ENCODE data around the gene UGT8. TPM values are rescaled to one million over a fixed set of nuclear protein-coding genes. Genes with fewer than 3 reads are reported as not detected.
"Not testable (repeated sequence)": the region's sequence is repeated elsewhere in the genome, so short reads cannot be mapped to it uniquely, and the experiment has no call there.

UGT8 gene
- total RNA-seq, 6 donors from 2014 or later, result 0.67 to 2.0 (median 1.5) TPM

GRCh38 chr4:114659386-114660008, 60.9 kb downstream of the UGT8 start:
- no peak overlapping the region for H3K27ac ChIP-seq
- H3K36me3 ChIP-seq, result no peaks in the 10 kb centered on the region
- peak; percentile 70 to 77 for ATAC-seq (ENCODE audit: low FRiP score in 2 of 2)
- H3K9me3 ChIP-seq, result no peaks in the 10 kb centered on the region
- DNase-seq, result peak in 1 of 2 donors; percentile 44
- no peak overlapping the region for H3K4me3 ChIP-seq
- no peaks in the 10 kb centered on the region for H3K27me3 ChIP-seq
- TF ChIP-seq EP300 (IDR thresholded peaks at IDR 0.05), result no peak
- TF ChIP-seq CTCF (IDR thresholded peaks at IDR 0.05), result peak; percentile 27 to 61 (median 50)
- TF ChIP-seq POLR2AphosphoS5 (IDR thresholded peaks at IDR 0.05), result no peak
- 2 to 7% methylated on average over 4 of the region's 4 CpGs for WGBS, 2 donors
- H3K4me1 ChIP-seq, result no peaks in the 10 kb centered on the region

- Histone ChIP-seq H3K27ac (no peak overlapping the region), H3K4me3 (no peak overlapping the region), H3K27me3 (no peaks in the 10 kb centered on the region), H3K36me3 (no peaks in the 10 kb centered on the region), H3K4me1 (no peaks in the 10 kb centered on the region), H3K9me3 (no peaks in the 10 kb centered on the region)
- DNase-seq (no peak), ATAC-seq (ENCODE audit: low FRiP score in 2 of 2) (no peak)
- 85 to 87% methylated on average over 5 of the region's 5 CpGs for whole genome bisulfite sequencing, 2 donors
- TF ChIP-seq POLR2A (IDR thresholded peaks at IDR 0.05) (no peak), EP300 (IDR thresholded peaks at IDR 0.05) (no peak), CTCF (IDR thresholded peaks at IDR 0.05) (no peak)
Measured at GRCh38 chr4:114663083-114663482, 64.5 kb downstream of the UGT8 start.

- Histone ChIP-seq H3K36me3 (no peaks in the 10 kb centered on the region), H3K27me3 (no peaks in the 10 kb centered on the region), H3K4me3 (no peak overlapping the region), H3K27ac (no peak overlapping the region), H3K9me3 (no peaks in the 10 kb centered on the region), H3K4me1 (no peaks in the 10 kb centered on the region)
- 81 to 88% methylated on average over 1 of the region's 1 CpG for WGBS, 2 donors
- TF ChIP-seq POLR2A (IDR thresholded peaks at IDR 0.05) (no peak), POLR2AphosphoS5 (IDR thresholded peaks at IDR 0.05) (no peak), CTCF (IDR thresholded peaks at IDR 0.05) (no peak), EP300 (IDR thresholded peaks at IDR 0.05) (no peak)
- DNase-seq (no peak), ATAC-seq (ENCODE audit: low FRiP score in 2 of 2) (no peak)
Measured at GRCh38 chr4:114668577-114668976, 70.0 kb downstream of the UGT8 start.

GRCh38 chr4:114670733-114671132, 72.1 kb downstream of the UGT8 start:
- 76 to 81% methylated on average over 4 of the region's 4 CpGs for WGBS, 2 donors
- H3K27ac ChIP-seq; H3K9me3 ChIP-seq; ATAC-seq (ENCODE audit: low FRiP score in 2 of 2); H3K4me1 ChIP-seq; H3K36me3 ChIP-seq; DNase-seq; H3K4me3 ChIP-seq; H3K27me3 ChIP-seq: not testable (repeated sequence)

GRCh38 chr4:114673306-114673705, 74.7 kb downstream of the UGT8 start:
- ATAC-seq (ENCODE audit: low FRiP score in 2 of 2), result no peak
- H3K27me3 ChIP-seq, result no peaks in the 10 kb centered on the region
- no peak for TF ChIP-seq POLR2AphosphoS5 (IDR thresholded peaks at IDR 0.05)
- H3K4me1 ChIP-seq, result no peaks in the 10 kb centered on the region
- H3K36me3 ChIP-seq, result no peaks in the 10 kb centered on the region
- DNase-seq, result no peak
- 71 to 83% methylated on average over 2 of the region's 2 CpGs for WGBS, 2 donors
- no peak overlapping the region for H3K27ac ChIP-seq
- no peaks in the 10 kb centered on the region for H3K9me3 ChIP-seq
- H3K4me3 ChIP-seq, result no peak overlapping the region

- TF ChIP-seq POLR2A (IDR thresholded peaks at IDR 0.05) (no peak), EP300 (IDR thresholded peaks at IDR 0.05) (no peak), CTCF (IDR thresholded peaks at IDR 0.05) (no peak), POLR2AphosphoS5 (IDR thresholded peaks at IDR 0.05) (no peak)
- no peak overlapping the region for H3K27ac ChIP-seq
- no peaks in the 10 kb centered on the region for H3K36me3 ChIP-seq
- no peaks in the 10 kb centered on the region for H3K9me3 ChIP-seq
- H3K27me3 ChIP-seq, result no peaks in the 10 kb centered on the region
- H3K4me1 ChIP-seq, result no peaks in the 10 kb centered on the region
- 66 to 80% methylated on average over 2 of the region's 2 CpGs for WGBS, 2 donors
- ATAC-seq (ENCODE audit: low FRiP score in 2 of 2) (no peak), DNase-seq (no peak)
- no peak overlapping the region for H3K4me3 ChIP-seq
Measured at GRCh38 chr4:114674080-114674479, 75.5 kb downstream of the UGT8 start.

Measured in upper lobe of left lung (tissue), 6 donors.